ENCODE measurements around the gene NOX4. TPM values are rescaled to one million over a fixed set of nuclear protein-coding genes. Genes with fewer than 3 reads are reported as not detected.
"Not testable (repeated sequence)": the region's sequence is repeated elsewhere in the genome, so short reads cannot be mapped to it uniquely, and the experiment has no call there.

NOX4 gene
- total RNA-seq, 1 experiment from 2014 or later = not detected

DNA sequence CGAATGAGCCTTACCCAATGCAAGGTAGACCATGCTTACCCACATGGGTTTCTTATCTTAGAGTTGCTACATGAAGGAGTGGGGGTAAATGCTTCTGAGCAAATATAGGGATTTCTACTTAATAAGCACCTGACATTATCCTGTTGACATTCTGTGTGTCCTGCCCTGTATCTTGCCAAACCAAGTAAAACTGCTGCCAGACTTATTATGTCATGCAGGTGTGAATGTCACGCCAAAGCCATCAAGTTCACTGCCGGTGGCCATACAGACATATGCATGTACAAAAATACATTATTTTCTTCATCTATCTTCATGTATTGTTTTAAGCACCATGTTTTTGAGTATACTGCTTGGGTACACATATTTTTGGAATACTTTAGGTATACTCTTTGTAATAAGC, 70.2 kb downstream of the NOX4 start:
- Histone ChIP-seq H3K4me3 (no peak overlapping the region), H3K36me3 (ENCODE audit: low read depth) (no peaks in the 10 kb centered on the region), H3K27me3 (ENCODE audit: insufficient read depth, low read depth) (no peaks in the 10 kb centered on the region), H3K4me1 (replicated peaks; ENCODE audit: insufficient read depth) (no peaks in the 10 kb centered on the region), H3K9me3 (ENCODE audit: insufficient read depth, low read depth) (no peaks in the 10 kb centered on the region), H3K27ac (no peak overlapping the region), H4K20me1 (ENCODE audit: insufficient read depth) (no peaks in the 10 kb centered on the region), H2AFZ (no peak overlapping the region), H3K4me2 (no peak overlapping the region), H3F3A (ENCODE audit: insufficient read depth, low read depth) (no peaks in the 10 kb centered on the region), H3K79me2 (ENCODE audit: low read depth) (no peaks in the 10 kb centered on the region), H3K9me2 (ENCODE audit: insufficient read depth) (no peaks in the 10 kb centered on the region; the same call in 1 of the 2 replicates)
- no TSS peak for BruUV-seq (replicated peaks)
- DNase-seq = no peak
- intact Hi-C loops (cut with micrococcal nuclease; ENCODE audit: unreplicated experiment) = no loop called here
- TF ChIP-seq, protein P1, sequence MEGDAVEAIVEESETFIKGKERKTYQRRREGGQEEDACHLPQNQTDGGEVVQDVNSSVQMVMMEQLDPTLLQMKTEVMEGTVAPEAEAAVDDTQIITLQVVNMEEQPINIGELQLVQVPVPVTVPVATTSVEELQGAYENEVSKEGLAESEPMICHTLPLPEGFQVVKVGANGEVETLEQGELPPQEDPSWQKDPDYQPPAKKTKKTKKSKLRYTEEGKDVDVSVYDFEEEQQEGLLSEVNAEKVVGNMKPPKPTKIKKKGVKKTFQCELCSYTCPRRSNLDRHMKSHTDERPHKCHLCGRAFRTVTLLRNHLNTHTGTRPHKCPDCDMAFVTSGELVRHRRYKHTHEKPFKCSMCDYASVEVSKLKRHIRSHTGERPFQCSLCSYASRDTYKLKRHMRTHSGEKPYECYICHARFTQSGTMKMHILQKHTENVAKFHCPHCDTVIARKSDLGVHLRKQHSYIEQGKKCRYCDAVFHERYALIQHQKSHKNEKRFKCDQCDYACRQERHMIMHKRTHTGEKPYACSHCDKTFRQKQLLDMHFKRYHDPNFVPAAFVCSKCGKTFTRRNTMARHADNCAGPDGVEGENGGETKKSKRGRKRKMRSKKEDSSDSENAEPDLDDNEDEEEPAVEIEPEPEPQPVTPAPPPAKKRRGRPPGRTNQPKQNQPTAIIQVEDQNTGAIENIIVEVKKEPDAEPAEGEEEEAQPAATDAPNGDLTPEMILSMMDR (conservative IDR thresholded peaks at IDR 0.05) = no peak
- no peak for TF ChIP-seq EZH2 (IDR thresholded peaks at IDR 0.05; ENCODE audit: low read depth)
- CTCF ChIA-PET = no interaction called here
- POLR2A ChIA-PET (ENCODE audit: unreplicated experiment) = no interaction called here

- H3K9me3 ChIP-seq (ENCODE audit: insufficient read depth, low read depth) = no peaks in the 10 kb centered on the region
- no peaks in the 10 kb centered on the region for H3K79me2 ChIP-seq (ENCODE audit: low read depth)
- intact Hi-C loops (cut with micrococcal nuclease; ENCODE audit: unreplicated experiment) = no loop called here
- no peaks in the 10 kb centered on the region for H3K9me2 ChIP-seq (ENCODE audit: insufficient read depth)
- POLR2A ChIA-PET (ENCODE audit: unreplicated experiment) = no interaction called here
- H3K4me2 ChIP-seq = no peak overlapping the region
- H3K4me3 ChIP-seq = no peak overlapping the region
- H3K4me1 ChIP-seq (replicated peaks; ENCODE audit: insufficient read depth) = no peaks in the 10 kb centered on the region
- CTCF ChIA-PET = no interaction called here
- no peak overlapping the region for H3K27ac ChIP-seq
- DNase-seq = no peak
- no peaks in the 10 kb centered on the region for H3K36me3 ChIP-seq (ENCODE audit: low read depth)
- no peak overlapping the region for H2AFZ ChIP-seq
- no peaks in the 10 kb centered on the region for H3K27me3 ChIP-seq (ENCODE audit: insufficient read depth, low read depth)
- no peaks in the 10 kb centered on the region for H4K20me1 ChIP-seq (ENCODE audit: insufficient read depth)
- no TSS peak for BruUV-seq (replicated peaks)
- TF ChIP-seq, protein P1 (conservative IDR thresholded peaks at IDR 0.05) = no peak
- TF ChIP-seq EZH2 (IDR thresholded peaks at IDR 0.05; ENCODE audit: low read depth) = no peak
- H3F3A ChIP-seq (ENCODE audit: insufficient read depth, low read depth) = no peaks in the 10 kb centered on the region
These were observed 74.2 kb downstream of the NOX4 start for GRCh38 chr11:89416961-89417360.

GRCh38 chr11:89411112-89411511, 80.1 kb downstream of the NOX4 start:
- POLR2A ChIA-PET (ENCODE audit: unreplicated experiment); H3K4me2 ChIP-seq: not testable (repeated sequence)

DNA sequence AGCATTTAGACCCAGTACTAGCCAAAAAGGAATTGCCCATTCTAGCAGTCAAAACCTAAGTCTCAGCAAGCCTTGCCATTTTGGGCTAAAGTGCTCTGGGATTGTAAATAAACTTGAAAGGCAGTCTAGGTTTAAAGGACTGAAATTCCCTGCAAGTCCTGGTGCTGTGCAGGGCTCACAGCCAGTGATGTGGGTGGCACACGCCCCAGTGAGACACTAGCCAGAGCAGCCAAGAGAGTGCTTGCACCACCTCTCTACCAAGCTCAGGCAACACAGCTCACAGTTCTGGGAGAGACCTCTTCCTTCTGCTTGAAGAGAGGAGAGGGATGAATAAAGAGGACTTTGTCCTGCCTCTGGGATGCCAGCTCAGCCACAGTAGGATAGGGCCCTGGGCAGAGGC, 80.5 kb downstream of the NOX4 start:
- H3K9me3 ChIP-seq (ENCODE audit: insufficient read depth, low read depth); H2AFZ ChIP-seq; POLR2A ChIA-PET (ENCODE audit: unreplicated experiment); CTCF ChIA-PET; BruUV-seq (replicated peaks); DNase-seq; intact Hi-C loops (cut with micrococcal nuclease; ENCODE audit: unreplicated experiment); H4K20me1 ChIP-seq (ENCODE audit: insufficient read depth); H3K79me2 ChIP-seq (ENCODE audit: low read depth); H3K4me3 ChIP-seq; H3K4me1 ChIP-seq (replicated peaks; ENCODE audit: insufficient read depth); H3K27ac ChIP-seq; H3K36me3 ChIP-seq (ENCODE audit: low read depth); H3K4me2 ChIP-seq; H3K9me2 ChIP-seq (ENCODE audit: insufficient read depth); H3F3A ChIP-seq (ENCODE audit: insufficient read depth, low read depth); H3K27me3 ChIP-seq (ENCODE audit: insufficient read depth, low read depth): not testable (repeated sequence)

More at GRCh38 chr11:89411112-89411511, 80.1 kb downstream of the NOX4 start:
- H4K20me1 ChIP-seq (ENCODE audit: insufficient read depth); H3K79me2 ChIP-seq (ENCODE audit: low read depth); H3K27ac ChIP-seq; H3K4me1 ChIP-seq (replicated peaks; ENCODE audit: insufficient read depth); H3K27me3 ChIP-seq (ENCODE audit: insufficient read depth, low read depth); BruUV-seq (replicated peaks); CTCF ChIA-PET; H2AFZ ChIP-seq; intact Hi-C loops (cut with micrococcal nuclease; ENCODE audit: unreplicated experiment); H3F3A ChIP-seq (ENCODE audit: insufficient read depth, low read depth); H3K9me2 ChIP-seq (ENCODE audit: insufficient read depth); H3K4me3 ChIP-seq; DNase-seq; H3K36me3 ChIP-seq (ENCODE audit: low read depth); H3K9me3 ChIP-seq (ENCODE audit: insufficient read depth, low read depth): not testable (repeated sequence)

DNA sequence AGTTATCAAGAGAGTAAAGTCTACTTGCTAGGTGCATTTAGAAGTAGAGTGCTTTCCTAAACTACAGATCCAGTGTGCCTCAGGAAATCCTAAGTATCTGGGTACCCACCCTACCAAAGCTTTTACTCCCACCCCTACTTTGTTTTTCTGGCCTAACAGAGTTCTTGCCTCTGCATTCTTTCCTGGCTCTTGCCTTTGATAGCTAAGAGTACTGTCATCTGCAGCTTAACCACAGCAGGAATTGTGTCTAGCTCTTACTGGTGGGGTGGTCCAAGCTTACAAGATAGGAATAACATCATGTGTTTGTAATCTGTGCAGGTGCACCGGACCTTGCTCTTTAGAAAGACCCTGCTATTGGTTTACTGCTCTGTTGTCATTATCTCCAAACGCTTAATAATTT, 82.7 kb downstream of the NOX4 start:
- DNase-seq; CTCF ChIA-PET; H4K20me1 ChIP-seq (ENCODE audit: insufficient read depth); H3K4me2 ChIP-seq; H3K27ac ChIP-seq; H3K27me3 ChIP-seq (ENCODE audit: insufficient read depth, low read depth); H3K4me3 ChIP-seq; H3K79me2 ChIP-seq (ENCODE audit: low read depth); H3K4me1 ChIP-seq (replicated peaks; ENCODE audit: insufficient read depth); intact Hi-C loops (cut with micrococcal nuclease; ENCODE audit: unreplicated experiment); BruUV-seq (replicated peaks); H3K36me3 ChIP-seq (ENCODE audit: low read depth); POLR2A ChIA-PET (ENCODE audit: unreplicated experiment); H3F3A ChIP-seq (ENCODE audit: insufficient read depth, low read depth); H2AFZ ChIP-seq; H3K9me2 ChIP-seq (ENCODE audit: insufficient read depth); H3K9me3 ChIP-seq (ENCODE audit: insufficient read depth, low read depth): not testable (repeated sequence)

Data from PC-9 (cell line).